Lower leg skin (tissue), 4 donors: ENCODE results near the gene ZFHX3. TPM values are rescaled to one million over a fixed set of nuclear protein-coding genes. Genes with fewer than 3 reads are reported as not detected.

ENCODE experiments used
- DNase-seq, 2 donors: peaks; one replicate each; pipeline ENCODE4 v3.0.0-alpha.2; 2019; ENCODE audit warnings: low spot score in 2 of 2
- H3K4me3 ChIP-seq: fragments of 200-600 bp; sonication (generic); 2 replicates; pipeline ENCODE4 v1.5.1; 2017; ENCODE audit warnings: mild to moderate bottlenecking, low read depth; ENCODE audit not compliant: poor library complexity, severe bottlenecking
- POLR2A ChIP-seq, 2 donors: fragments of 450-650 bp; IDR thresholded peaks; one replicate each; pipeline ENCODE4 v1.6.1; 2016 to 2017; ENCODE audit warnings: antibody characterized with exemption in 2 of 2, mild to moderate bottlenecking in 1 of 2, moderate library complexity in 1 of 2
- WGBS, 2 donors: methylation state at CpG; one replicate each; pipeline ENCODE4 v1.1.5; 2018; 5-methylcytosine and 5-hydroxymethylcytosine counted together
- intact Hi-C: fragments of 100-400 bp; cut with DNase I; formaldehyde crosslinking; loops from one replicate; pipeline ENCODE4 v1.15.0; 2023; ENCODE audit warnings: low total_unique reads
- total RNA-seq, 4 donors: library from RNA; depleted of rRNA; stranded (reverse); fragments of >200 nt; gene quantifications; one replicate each; pipeline ENCODE4 v1.1.0, GENCODE V29; 2016
- TF ChIP-seq, protein P1 (sequence below), 3 donors: fragments of 450-650 bp; IDR thresholded peaks; one replicate each; pipeline ENCODE4 v1.5.1; 2016; ENCODE audit warnings: antibody characterized with exemption in 3 of 3, mild to moderate bottlenecking in 3 of 3, moderate library complexity in 2 of 3

ZFHX3 gene
- total RNA-seq, 4 donors from 2014 or later = 3.4 to 14.9 (median 10.0) TPM

DNA sequence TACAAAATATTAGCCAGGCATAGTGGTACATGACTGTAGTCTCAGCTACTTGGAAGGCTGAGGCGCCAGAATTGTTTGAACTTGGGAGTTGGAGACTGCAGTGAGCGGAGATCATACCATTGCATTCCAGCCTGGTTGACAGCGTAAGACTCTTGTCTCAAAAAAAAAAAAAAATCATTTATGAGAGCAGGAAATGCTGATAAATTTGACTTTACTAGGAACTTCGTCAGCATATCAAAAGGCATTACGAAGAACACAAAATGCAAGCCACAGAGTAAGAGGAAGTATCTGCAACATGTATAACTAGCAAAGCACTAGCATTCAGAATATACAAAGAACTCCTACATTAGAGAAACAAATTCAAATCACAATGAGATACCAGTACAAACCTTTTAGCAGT lies 279.3 kb downstream of the ZFHX3 start:
- TF ChIP-seq POLR2A (IDR thresholded peaks at IDR 0.05) = no peak
- TF ChIP-seq, protein P1, sequence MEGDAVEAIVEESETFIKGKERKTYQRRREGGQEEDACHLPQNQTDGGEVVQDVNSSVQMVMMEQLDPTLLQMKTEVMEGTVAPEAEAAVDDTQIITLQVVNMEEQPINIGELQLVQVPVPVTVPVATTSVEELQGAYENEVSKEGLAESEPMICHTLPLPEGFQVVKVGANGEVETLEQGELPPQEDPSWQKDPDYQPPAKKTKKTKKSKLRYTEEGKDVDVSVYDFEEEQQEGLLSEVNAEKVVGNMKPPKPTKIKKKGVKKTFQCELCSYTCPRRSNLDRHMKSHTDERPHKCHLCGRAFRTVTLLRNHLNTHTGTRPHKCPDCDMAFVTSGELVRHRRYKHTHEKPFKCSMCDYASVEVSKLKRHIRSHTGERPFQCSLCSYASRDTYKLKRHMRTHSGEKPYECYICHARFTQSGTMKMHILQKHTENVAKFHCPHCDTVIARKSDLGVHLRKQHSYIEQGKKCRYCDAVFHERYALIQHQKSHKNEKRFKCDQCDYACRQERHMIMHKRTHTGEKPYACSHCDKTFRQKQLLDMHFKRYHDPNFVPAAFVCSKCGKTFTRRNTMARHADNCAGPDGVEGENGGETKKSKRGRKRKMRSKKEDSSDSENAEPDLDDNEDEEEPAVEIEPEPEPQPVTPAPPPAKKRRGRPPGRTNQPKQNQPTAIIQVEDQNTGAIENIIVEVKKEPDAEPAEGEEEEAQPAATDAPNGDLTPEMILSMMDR (IDR thresholded peaks at IDR 0.05) = no peak
- DNase-seq = no peak
- no peak overlapping the region for H3K4me3 ChIP-seq
- 82 to 85% methylated on average over 5 of the region's 5 CpGs for WGBS, 2 donors
- intact Hi-C loops = no loop called here

GRCh38 chr16:72766506-72766905 lies 281.4 kb downstream of the ZFHX3 start:
- 92 to 95% methylated on average over 2 of the region's 2 CpGs for WGBS, 2 donors
- intact Hi-C loops = no loop called here
- DNase-seq = no peak
- H3K4me3 ChIP-seq = no peak overlapping the region
- no peak for TF ChIP-seq POLR2A (IDR thresholded peaks at IDR 0.05)
- TF ChIP-seq, protein P1 (IDR thresholded peaks at IDR 0.05) = no peak

GRCh38 chr16:72764015-72764654 lies 283.8 kb downstream of the ZFHX3 start:
- TF ChIP-seq POLR2A (IDR thresholded peaks at IDR 0.05) = no peak
- TF ChIP-seq, protein P1 (IDR thresholded peaks at IDR 0.05) = no peak
- intact Hi-C loops = no loop called here
- no peak for DNase-seq
- WGBS, 2 donors = 49 to 62% methylated on average over 8 of the region's 8 CpGs
- H3K4me3 ChIP-seq = no peak overlapping the region

GRCh38 chr16:72760581-72760980 lies 287.3 kb downstream of the ZFHX3 start:
- H3K4me3 ChIP-seq = no peak overlapping the region
- no peak for DNase-seq
- intact Hi-C loops = no loop called here
- no peak for TF ChIP-seq POLR2A (IDR thresholded peaks at IDR 0.05)
- TF ChIP-seq, protein P1 (IDR thresholded peaks at IDR 0.05) = no peak

- H3K4me3 ChIP-seq = no peak overlapping the region
- TF ChIP-seq POLR2A (IDR thresholded peaks at IDR 0.05) = no peak
- TF ChIP-seq, protein P1 (IDR thresholded peaks at IDR 0.05) = no peak
- 51 to 73% methylated on average over 2 of the region's 2 CpGs for WGBS, 2 donors
- DNase-seq = no peak
- intact Hi-C loops = no loop called here
Observed at GRCh38 chr16:72753881-72754280, 294.0 kb downstream of the ZFHX3 start.
